K562 (cell line): ENCODE data around the gene ZNF124. TPM values are rescaled to one million over a fixed set of nuclear protein-coding genes. Genes with fewer than 3 reads are reported as not detected.

ENCODE experiments used
- ATAC-seq: fragments of 200-7000 bp; cut with Tn5 transposase; 3 replicates; pipeline ENCODE4 v1.9.1; 2020; ENCODE audit warnings: moderate library complexity
- BruUV-seq: library from RNA; stranded (reverse); fragments of 400-500 nt; replicated peaks from 2 replicates; lab custom pipeline; 2021; lab: Mats Ljungman, UMichigan
- CTCF ChIA-PET: fragments of 300-600 bp; formaldehyde crosslinking; extraction: SDS; loops from one replicate; lab custom pipeline; 2021; ENCODE audit warnings: low intra/inter-chr PET ratio; lab: Yijun Ruan, JAX
- POLR2A ChIA-PET: fragments of 300-600, 350-650 bp; sonication (Branson Sonifier 250); formaldehyde crosslinking; extraction: SDS; loops from one replicate; lab custom pipeline; 2021; ENCODE audit warnings: antibody characterized with exemption, inconsistent platforms; lab: Yijun Ruan, JAX
- DNase-seq, 4 experiments: peaks; one replicate each; pipeline versions ENCODE4 v3.0.0 to v3.0.0-alpha.2; 2011 to 2018; ENCODE audit warnings: low spot score in 3 of 4, mixed read lengths in 3 of 4; ENCODE audit errors: extremely low read depth in 1 of 4
- FAIRE-seq: peaks from 2 replicates; lab custom pipeline; 2011; peaks lifted over from hg19 to GRCh38; lab: Jason Lieb, UNC
- H2AFZ ChIP-seq: 2 replicates; pipeline ENCODE4 v1.6.0; 2011; ENCODE audit warnings: low read depth, low read length, control low read depth, inconsistent platforms
- H3K27ac ChIP-seq: fragments of 200-600 bp; 3 replicates; pipeline ENCODE4 v1.8.0; 2011; ENCODE audit warnings: low read depth, mild to moderate bottlenecking, control low read depth, inconsistent platforms, low read length, moderate library complexity, mixed read lengths; ENCODE audit errors: extremely low read depth
- H3K27me3 ChIP-seq, 2 experiments: fragments of 300-600 bp in 1 of 2; 2 replicates in 1 of 2; 3 replicates in 1 of 2; pipeline versions ENCODE4 v1.6.0 to v1.8.0; 2011; ENCODE audit warnings: inconsistent platforms in 2 of 2, low read length in 2 of 2, mild to moderate bottlenecking in 1 of 2, mixed read lengths in 1 of 2, moderate library complexity in 1 of 2; ENCODE audit not compliant: control insufficient read depth in 2 of 2, insufficient read depth in 2 of 2
- H3K36me3 ChIP-seq: fragments of 300-600 bp; 3 replicates; pipeline ENCODE4 v1.8.0; 2011; ENCODE audit warnings: mild to moderate bottlenecking, low read length, inconsistent platforms; ENCODE audit not compliant: control insufficient read depth, insufficient read depth
- H3K4me1 ChIP-seq, 2 experiments: fragments of 200-600 bp in 1 of 2; replicated peaks in 1 of 2; 2 replicates in 1 of 2; 3 replicates in 1 of 2; pipeline versions ENCODE4 v1.5.1 to v1.8.0; 2011; ENCODE audit warnings: inconsistent platforms in 2 of 2, low read length in 2 of 2, mild to moderate bottlenecking in 1 of 2, mixed read lengths in 1 of 2, moderate library complexity in 1 of 2; ENCODE audit not compliant: control insufficient read depth in 2 of 2, insufficient read depth in 2 of 2
- H3K4me2 ChIP-seq: 2 replicates; pipeline ENCODE4 v1.6.1; 2011; ENCODE audit warnings: low read length, control low read depth, inconsistent platforms, mixed read lengths; ENCODE audit not compliant: insufficient read depth
- H3K4me3 ChIP-seq: fragments of 200-600 bp; sonication (generic), shearing (Covaris generic); 2 replicates; pipeline ENCODE4 v1.5.1; 2016; ENCODE audit warnings: control low read depth, inconsistent platforms
- H3K79me2 ChIP-seq: fragments of 200-600 bp; 3 replicates; pipeline ENCODE4 v1.8.0; 2011; ENCODE audit warnings: low read length, inconsistent platforms; ENCODE audit not compliant: control insufficient read depth, insufficient read depth
- H3K9ac ChIP-seq, 2 experiments: 2 replicates each; pipeline versions ENCODE4 v1.6.0 to v1.6.1; 2011; ENCODE audit warnings: low read depth in 2 of 2, low read length in 2 of 2, control low read depth in 1 of 2, inconsistent platforms in 1 of 2, mild to moderate bottlenecking in 1 of 2, mixed read lengths in 1 of 2; ENCODE audit not compliant: insufficient read depth in 1 of 2
- H3K9me1 ChIP-seq: one replicate; pipeline ENCODE4 v1.6.0; 2011; ENCODE audit warnings: inconsistent platforms, mild to moderate bottlenecking, low read length, moderate library complexity; ENCODE audit not compliant: control insufficient read depth, insufficient read depth
- H3K9me3 ChIP-seq: replicated peaks from 2 replicates; pipeline ENCODE4 v1.5.1; 2011; ENCODE audit warnings: low read depth, low read length, inconsistent platforms; ENCODE audit not compliant: control insufficient read depth, insufficient read depth
- H4K20me1 ChIP-seq: replicated peaks from 2 replicates; pipeline ENCODE4 v1.6.1; 2011; ENCODE audit warnings: low read length, inconsistent platforms, mixed read lengths; ENCODE audit not compliant: control insufficient read depth, insufficient read depth
- ARID3B ChIP-seq: fragments of 250-450 bp; sonication (Bioruptor Pico); IDR thresholded peaks from 2 replicates; pipeline ENCODE4 v1.4.0; 2020; ENCODE audit warnings: borderline replicate concordance
- CBFA2T3 ChIP-seq: fragments of 450-650 bp; IDR thresholded peaks from 2 replicates; pipeline ENCODE4 v1.6.1; 2017
- FOSL1 ChIP-seq: fragments of 200-800 bp; sonication (Bioruptor generic); conservative IDR thresholded peaks from 2 replicates; pipeline ENCODE4 v1.6.1; 2016; ENCODE audit warnings: missing genetic modification characterization, missing compliant biosample characterization
- GMEB1 ChIP-seq: fragments of 250-450 bp; sonication (Bioruptor Pico); IDR thresholded peaks from 2 replicates; pipeline ENCODE4 v1.4.0; 2020; ENCODE audit warnings: mild to moderate bottlenecking
- HNRNPK ChIP-seq: fragments of 200-400 bp; formaldehyde crosslinking; IDR thresholded peaks from one replicate; pipeline ENCODE4 v1.6.1; 2018; ENCODE audit warnings: mild to moderate bottlenecking, low read depth, low read length; ENCODE audit not compliant: poor library complexity, severe bottlenecking
- MXI1 ChIP-seq: IDR thresholded peaks from 2 replicates; pipeline ENCODE4 v1.6.1; 2011; ENCODE audit warnings: low read depth, mild to moderate bottlenecking, improper control_type of control experiment, low read length
- MYNN ChIP-seq, 2 experiments: sonication (generic); formaldehyde crosslinking in 1 of 2; IDR thresholded peaks; 2 replicates each; pipeline versions ENCODE4 v1.5.0 to v1.6.1; 2016 to 2020; ENCODE audit warnings: antibody characterized with exemption in 1 of 2, missing genetic modification reagents in 1 of 2
- NCOA2 ChIP-seq, 2 experiments: fragments of 450-650 bp; IDR thresholded peaks; 2 replicates each; pipeline ENCODE4 v1.6.1; 2018; ENCODE audit warnings: mild to moderate bottlenecking in 2 of 2, moderate library complexity in 1 of 2; ENCODE audit not compliant: partially characterized antibody in 2 of 2
- NCOA4 ChIP-seq: fragments of 450-650 bp; IDR thresholded peaks from 2 replicates; pipeline ENCODE4 v1.6.1; 2018; ENCODE audit warnings: mild to moderate bottlenecking; ENCODE audit not compliant: partially characterized antibody
- NFYB ChIP-seq: IDR thresholded peaks from 2 replicates; pipeline ENCODE4 v1.6.1; 2011; ENCODE audit warnings: mild to moderate bottlenecking, moderate library complexity; ENCODE audit not compliant: insufficient read length; ENCODE audit errors: extremely low read depth
- POLR2H ChIP-seq: IDR thresholded peaks from 2 replicates; pipeline ENCODE4 v1.6.1; 2016; ENCODE audit warnings: missing genetic modification characterization, low read depth, mild to moderate bottlenecking, control low read depth, missing compliant biosample characterization, moderate library complexity
- RBM14 ChIP-seq: fragments of 200-400 bp; formaldehyde crosslinking; IDR thresholded peaks from 2 replicates; pipeline ENCODE4 v1.6.1; 2018; ENCODE audit warnings: low read depth, mild to moderate bottlenecking, low read length, moderate library complexity, borderline replicate concordance; ENCODE audit not compliant: insufficient read depth
- SMARCE1 ChIP-seq: fragments of 450-650 bp; IDR thresholded peaks from 2 replicates; pipeline ENCODE4 v1.7.1; 2016; ENCODE audit warnings: mild to moderate bottlenecking
- SRSF1 ChIP-seq: fragments of 200-400 bp; formaldehyde crosslinking; IDR thresholded peaks from 2 replicates; pipeline ENCODE4 v1.6.1; 2017; ENCODE audit warnings: mild to moderate bottlenecking, low read depth, low read length, moderate library complexity
- YBX1 ChIP-seq: fragments of 450-650 bp; IDR thresholded peaks from 2 replicates; pipeline ENCODE4 v1.7.1; 2016; ENCODE audit warnings: mild to moderate bottlenecking
- ZNF12 ChIP-seq: sonication (generic); formaldehyde crosslinking; IDR thresholded peaks from 2 replicates; pipeline ENCODE4 v1.4.0; 2020; ENCODE audit warnings: mild to moderate bottlenecking, missing genetic modification reagents
- ZZZ3 ChIP-seq: fragments of 450-650 bp; IDR thresholded peaks from 2 replicates; pipeline ENCODE4 v1.6.1; 2016; ENCODE audit warnings: antibody characterized with exemption, mild to moderate bottlenecking, moderate library complexity
- WGBS: fragments of 100-300 bp; shearing (Covaris generic); methylation state at CpG from one replicate; pipeline ENCODE4 v1.1.6; 2016; ENCODE audit warnings: low coverage, mixed read lengths; ENCODE audit not compliant: insufficient coverage; ENCODE audit errors: missing lambda C conversion rate; 5-methylcytosine and 5-hydroxymethylcytosine counted together
- in situ Hi-C: fragments of 300-500 bp; cut with MboI; formaldehyde crosslinking; loops from 4 replicates; pipeline ENCODE4 v1.15.0; 2018; ENCODE audit warnings: inconsistent platforms, mixed read lengths
- intact Hi-C: fragments of 100-400 bp; cut with micrococcal nuclease; formaldehyde crosslinking; loops from 2 replicates; pipeline ENCODE4 v1.14.2; 2022
- polyA plus RNA-seq, 8 experiments: library from polyadenylated mRNA; depleted of rRNA in 4 of 8; stranded (reverse) in 5 of 8; unstranded in 3 of 8; fragments of >200 nt; fragmentation: Nextera tagmentation in 2 of 8; fragmentation: Illumina TruSeq in 1 of 8; extraction: Ambion mirVana in 2 of 8; extraction: Trizol in 1 of 8; gene quantifications; 2 replicates each; pipeline versions ENCODE4 v1.2.1 to v1.2.3, GENCODE V29; 2011 to 2014; ENCODE audit warnings: inconsistent platforms in 1 of 8, missing spikeins in 1 of 8
- total RNA-seq, 7 experiments: library from RNA; depleted of rRNA in 6 of 7; stranded (reverse); fragments of >200 nt in 6 of 7; fragmentation: Illumina TruSeq in 2 of 7; extraction: Trizol in 2 of 7; gene quantifications; 2 replicates each; pipeline versions ENCODE4 v1.2.1 to v1.2.3, GENCODE V29; 2011 to 2021; ENCODE audit warnings: low replicate concordance in 1 of 7
- TF ChIP-seq, protein P1 (sequence below), 2 experiments: fragments of 450-650 bp in 1 of 2; sonication (generic) in 1 of 2; formaldehyde crosslinking; conservative IDR thresholded peaks; 2 replicates each; pipeline versions ENCODE4 v1.4.0 to v1.8.1; 2020 to 2022; ENCODE audit warnings: mild to moderate bottlenecking in 1 of 2, missing genetic modification reagents in 1 of 2

Gene ZNF124
- total and polyA plus RNA-seq, 9 of the 15 experiments (the other 6 are each of a cell fraction or from before 2014, with no cell fraction given): 7.6 to 71.5 (median 20.2) TPM

DNA sequence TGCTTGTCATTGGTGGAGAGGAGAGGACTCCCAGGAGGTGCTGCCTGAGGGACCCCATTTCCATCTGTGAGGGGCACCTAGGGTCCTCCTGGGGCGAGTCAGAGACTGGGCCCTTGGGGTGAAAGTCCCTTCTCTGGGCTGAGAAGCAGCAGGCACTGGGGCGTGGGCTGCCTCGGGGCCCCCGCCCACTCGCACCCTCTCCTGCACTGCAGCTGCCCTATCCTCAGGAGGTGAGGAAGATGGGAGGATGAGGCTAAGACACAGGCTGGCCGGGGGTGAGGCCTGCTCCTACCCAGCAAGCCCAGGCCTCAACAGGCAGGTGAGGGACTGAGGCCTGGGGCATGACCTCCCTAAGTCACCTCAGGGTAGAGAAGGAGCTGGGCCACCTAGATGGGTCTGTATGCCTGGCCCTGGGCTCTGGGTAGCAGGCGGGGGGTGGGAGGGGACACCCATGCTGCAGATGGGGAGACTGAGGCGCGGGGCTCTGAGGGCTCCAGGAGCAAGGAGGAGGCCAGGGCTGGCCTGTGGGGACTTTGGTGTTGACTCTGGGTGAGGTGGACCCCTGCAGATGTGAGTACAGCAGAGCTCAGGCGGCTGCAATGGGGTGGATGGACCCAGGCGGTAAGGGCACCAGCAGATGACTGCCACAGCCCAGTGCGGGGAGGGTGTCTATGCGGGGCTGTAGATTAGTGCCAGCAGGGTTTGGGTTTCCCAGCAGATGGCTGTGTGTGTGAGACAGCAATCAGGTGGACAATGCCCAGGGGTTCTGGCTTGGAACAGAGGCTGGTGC, 57.3 kb downstream of the ZNF124 start:
- H3K36me3 ChIP-seq: no peaks in the 10 kb centered on the region
- no TSS peak for BruUV-seq
- H3K9ac ChIP-seq: 0 out of 4 replicates have a peak overlapping the region, but pooled peaks of 1 of the 2 experiments have one; percentile 23
- DNase-seq (no peak), FAIRE-seq (no peak), ATAC-seq (no peak)
- H3K4me3 ChIP-seq: no peak overlapping the region
- CTCF ChIA-PET: no interaction called here
- H3K27me3 ChIP-seq: no peaks in the 10 kb centered on the region
- no peaks in the 10 kb centered on the region for H4K20me1 ChIP-seq
- intact Hi-C loops (loop anchor here (5.0 kb wide), 1 partner anchor 98 kb away; no protein-coding TSS in a partner anchor), in situ Hi-C loops (no loop called here)
- H3K9me1 ChIP-seq: no peaks in the 10 kb centered on the region
- WGBS: 54% methylated on average over 13 of the region's 13 CpGs
- H3K4me1 ChIP-seq: peaks cover 4 to 41% of the 10 kb centered on the region in 2 experiments
- H3K4me2 ChIP-seq: no peak overlapping the region
- POLR2A ChIA-PET: no interaction called here
- H2AFZ ChIP-seq: no peak overlapping the region
- no peaks in the 10 kb centered on the region; the same call in 2 of the 3 replicates for H3K79me2 ChIP-seq
- H3K27ac ChIP-seq: no peak overlapping the region
- H3K9me3 ChIP-seq: peaks cover 5% of the 10 kb centered on the region
- TF ChIP-seq, protein P1, sequence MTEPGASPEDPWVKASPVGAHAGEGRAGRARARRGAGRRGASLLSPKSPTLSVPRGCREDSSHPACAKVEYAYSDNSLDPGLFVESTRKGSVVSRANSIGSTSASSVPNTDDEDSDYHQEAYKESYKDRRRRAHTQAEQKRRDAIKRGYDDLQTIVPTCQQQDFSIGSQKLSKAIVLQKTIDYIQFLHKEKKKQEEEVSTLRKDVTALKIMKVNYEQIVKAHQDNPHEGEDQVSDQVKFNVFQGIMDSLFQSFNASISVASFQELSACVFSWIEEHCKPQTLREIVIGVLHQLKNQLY (CRISPR knock-in tag; conservative IDR thresholded peaks at IDR 0.05): no peak
- no peak for TF ChIP-seq GMEB1 (CRISPR knock-in tag)
- TF ChIP-seq CBFA2T3: no peak
- no peak for TF ChIP-seq NFYB
- no peak for TF ChIP-seq MYNN (IDR thresholded peaks at IDR 0.05)
- TF ChIP-seq MYNN (CRISPR knock-in tag; IDR thresholded peaks at IDR 0.05): no peak
- TF ChIP-seq POLR2H (tag): no peak
- TF ChIP-seq NCOA2 (IDR thresholded peaks at IDR 0.05; ENCODE audit: partially characterized antibody in 2 of 2): no peak
- TF ChIP-seq ZNF12 (CRISPR knock-in tag): no peak
- no peak for TF ChIP-seq NCOA4
- TF ChIP-seq SMARCE1: no peak
- TF ChIP-seq MXI1: no peak
- TF ChIP-seq YBX1: no peak
- no peak for TF ChIP-seq ZZZ3
- TF ChIP-seq HNRNPK: no peak
- TF ChIP-seq ARID3B (CRISPR knock-in tag): no peak
- TF ChIP-seq SRSF1: no peak
- no peak for TF ChIP-seq RBM14
- no peak for TF ChIP-seq FOSL1 (tag)
